Urothelium cell line (cell line): ENCODE data around the gene ADPRS.

Experiments
- DNase-seq: peaks from one replicate; pipeline ENCODE4 v3.0.0; 2011; ENCODE audit warnings: low spot score, mixed read lengths
- FAIRE-seq: peaks from 2 replicates; lab custom pipeline; 2011; peaks lifted over from hg19 to GRCh38; lab: Jason Lieb, UNC

The ADPRS gene

GRCh38 chr1:36128126-36128904 is 39.6 kb downstream of the ADPRS start:
- FAIRE-seq, result peak; percentile 5
- DNase-seq, result peak; percentile 54

- FAIRE-seq (no peak), DNase-seq (no peak)
Measured at GRCh38 chr1:36128905-36129206, 40.2 kb downstream of the ADPRS start.

GRCh38 chr1:36132029-36132428 is 43.3 kb downstream of the ADPRS start:
- no peak for DNase-seq
- FAIRE-seq, result no peak

GRCh38 chr1:36133484-36133883 is 44.8 kb downstream of the ADPRS start:
- peak; percentile 82 for DNase-seq
- FAIRE-seq, result peak; percentile 97

DNA sequence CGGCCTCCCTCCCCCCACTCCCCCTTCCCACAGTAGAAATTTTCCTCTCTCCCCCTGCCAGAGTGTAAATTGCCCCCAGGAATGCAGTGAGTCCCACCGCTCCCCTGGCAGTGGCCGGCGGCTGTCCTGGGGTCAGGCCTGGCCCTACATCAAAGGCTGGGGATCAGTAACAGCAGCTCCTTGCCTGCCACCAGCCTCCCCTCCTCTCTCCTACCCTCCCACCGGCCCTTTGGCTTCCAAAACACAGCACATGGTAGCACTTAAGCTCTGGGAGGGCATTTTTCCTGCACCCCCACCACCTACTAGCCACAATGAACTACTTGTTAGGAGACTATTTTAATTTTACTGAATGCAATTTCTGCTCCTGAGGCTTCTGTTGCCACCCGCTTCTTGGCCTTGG is 45.3 kb downstream of the ADPRS start:
- no peak for FAIRE-seq
- DNase-seq, result no peak

- DNase-seq, result peak; percentile 57
Measured at GRCh38 chr1:36134505-36135329, 46.0 kb downstream of the ADPRS start.

DNA sequence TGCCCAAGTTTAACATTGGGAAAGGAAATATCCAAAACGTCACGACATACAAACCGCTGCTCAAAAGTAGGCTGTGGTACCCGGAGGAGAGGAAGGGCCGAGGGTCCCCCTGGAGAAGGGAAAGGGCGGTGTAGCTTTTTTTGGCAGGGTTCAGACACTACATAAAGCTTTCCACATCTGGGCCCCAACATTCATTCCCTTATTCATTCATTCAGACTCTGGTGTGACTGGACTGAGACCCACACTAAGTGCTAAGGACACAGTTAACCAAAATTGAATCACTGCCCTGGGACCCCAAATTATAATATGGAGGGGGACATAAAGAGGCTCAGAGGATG is 46.6 kb downstream of the ADPRS start:
- FAIRE-seq (no peak), DNase-seq (no peak)

More at GRCh38 chr1:36134505-36135329, 46.0 kb downstream of the ADPRS start:
- FAIRE-seq, result no peak

DNA sequence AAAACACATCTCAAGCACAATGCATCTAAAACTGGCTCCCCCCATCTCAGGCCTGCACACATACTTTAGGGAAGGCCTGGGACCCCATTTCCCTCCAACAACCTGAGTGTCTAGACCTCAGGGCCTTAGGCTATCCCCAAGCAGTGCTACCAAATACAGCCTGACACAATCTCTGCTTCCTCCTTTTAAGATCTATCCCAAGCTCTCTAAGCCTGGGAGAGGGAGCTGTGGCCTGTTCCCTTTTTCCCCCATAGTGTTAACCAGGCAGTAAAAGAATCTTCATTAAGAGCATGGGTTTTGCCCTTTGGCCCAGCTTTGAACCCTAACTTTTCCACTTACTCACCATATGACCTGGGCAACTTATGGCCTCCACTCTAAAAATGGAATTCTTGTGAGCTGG is 47.1 kb downstream of the ADPRS start:
- FAIRE-seq (no peak), DNase-seq (no peak)

DNA sequence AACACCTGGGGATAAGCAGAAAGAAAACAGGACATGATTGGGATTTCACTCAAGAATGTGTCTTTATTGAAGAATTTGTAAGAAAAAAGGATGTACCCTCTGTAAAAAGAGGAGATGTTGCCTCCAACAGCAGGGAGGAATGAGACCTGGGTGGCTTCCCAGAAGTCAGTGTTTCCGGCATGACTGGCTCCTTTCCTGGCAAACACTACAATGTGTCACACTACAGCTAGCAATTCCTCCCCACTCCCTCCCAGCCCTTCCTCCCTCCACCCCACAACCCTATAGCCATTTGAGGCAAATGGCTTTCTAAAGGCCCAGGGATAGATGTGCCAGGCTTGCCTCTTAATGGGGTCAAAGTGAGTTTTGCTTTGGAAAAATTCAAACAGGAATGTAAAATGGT is 47.8 kb downstream of the ADPRS start:
- DNase-seq (no peak), FAIRE-seq (no peak)

- DNase-seq, result no peak
- FAIRE-seq, result no peak
Measured at GRCh38 chr1:36137226-36137625, 48.5 kb downstream of the ADPRS start.

- DNase-seq (no peak), FAIRE-seq (no peak)
Measured at GRCh38 chr1:36137776-36138175, 49.1 kb downstream of the ADPRS start.

GRCh38 chr1:36139521-36139920 is 50.8 kb downstream of the ADPRS start:
- no peak for DNase-seq
- no peak for FAIRE-seq

DNA sequence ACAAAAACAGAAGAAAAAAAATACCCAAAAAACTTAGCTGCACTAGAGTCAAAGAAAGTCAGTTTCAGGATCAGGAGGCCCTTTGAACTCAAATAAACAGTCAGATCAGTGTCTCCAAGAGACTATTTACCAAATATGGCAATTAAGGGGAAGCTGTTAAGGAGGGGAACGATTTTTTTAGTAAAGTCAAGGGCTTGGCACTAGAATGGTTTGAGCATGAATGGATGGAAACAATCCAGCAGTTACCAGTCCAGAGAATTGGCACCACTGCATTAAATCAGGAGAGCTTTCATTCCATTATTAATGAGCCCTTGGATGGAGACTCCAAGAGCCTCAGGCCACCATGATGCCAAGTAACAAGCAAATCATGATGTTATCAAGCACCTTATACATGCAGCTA is 53.4 kb downstream of the ADPRS start:
- FAIRE-seq (no peak), DNase-seq (no peak)

GRCh38 chr1:36143424-36143823 is 54.7 kb downstream of the ADPRS start:
- no peak for FAIRE-seq

More at GRCh38 chr1:36143424-36143823, 54.7 kb downstream of the ADPRS start:
- DNase-seq, result no peak
